Activated CD4-positive, alpha-beta T cell treated with anti-CD3 and anti-CD28 coated beads for 36 hours (primary cell): ENCODE measurements around the gene UPK3B. TPM values are rescaled to one million over a fixed set of nuclear protein-coding genes. Genes with fewer than 3 reads are reported as not detected.
"Not testable (repeated sequence)": the region's sequence is repeated elsewhere in the genome, so short reads cannot be mapped to it uniquely, and the experiment has no call there.

Experiments
- ATAC-seq: fragments of 200-7000 bp; cut with Tn5 transposase; one replicate; pipeline ENCODE4 v1.10.0; 2021; ENCODE audit warnings: mild to moderate bottlenecking, moderate library complexity
- CTCF ChIA-PET: fragments of 350-600 bp; sonication (Branson Sonifier 250); formaldehyde crosslinking; loops from one replicate; lab custom pipeline; 2021; ENCODE audit warnings: antibody characterized with exemption; lab: Charles Lee
- POLR2A ChIA-PET: fragments of 350-600 bp; sonication (Branson Sonifier 250); formaldehyde crosslinking; loops from one replicate; lab custom pipeline; 2021; ENCODE audit warnings: antibody characterized with exemption, inconsistent platforms; lab: Charles Lee
- DNase-seq: peaks from one replicate; pipeline ENCODE4 v3.0.0-alpha.2; 2020
- H3K27ac Mint-ChIP-seq: one replicate; pipeline ENCODE4 v1.8.0; 2021; ENCODE audit warnings: mixed read lengths
- H3K27me3 Mint-ChIP-seq: one replicate; pipeline ENCODE4 v1.8.0; 2021; ENCODE audit warnings: mixed read lengths
- H3K36me3 Mint-ChIP-seq: one replicate; pipeline ENCODE4 v1.8.0; 2021; ENCODE audit warnings: low read depth, mixed read lengths
- H3K4me1 Mint-ChIP-seq: one replicate; pipeline ENCODE4 v1.8.0; 2021; ENCODE audit warnings: mixed read lengths
- H3K4me3 Mint-ChIP-seq: one replicate; pipeline ENCODE4 v1.8.0; 2021; ENCODE audit warnings: mild to moderate bottlenecking, moderate library complexity, mixed read lengths
- H3K9me3 Mint-ChIP-seq: one replicate; pipeline ENCODE4 v1.8.0; 2021; ENCODE audit warnings: low read depth, mixed read lengths
- intact Hi-C, 2 experiments: fragments of 100-400 bp; cut with DNase I in 1 of 2; cut with micrococcal nuclease in 1 of 2; formaldehyde crosslinking; loops; one replicate each; pipeline versions ENCODE4 v1.14.2 to v1.15.1; 2022 to 2024; cut with DNase I, micrococcal nuclease
- total RNA-seq, 2 experiments: library from RNA; stranded (reverse); gene quantifications; one replicate each; pipeline ENCODE4 v1.2.3, GENCODE V29; 2021

UPK3B gene
- total RNA-seq, 2 experiments from 2014 or later, result 0.46 to 1.1 TPM

GRCh38 chr7:76497918-76498582, 12.3 kb upstream of the UPK3B start:
- H3K4me1 Mint-ChIP-seq, H3K4me3 Mint-ChIP-seq, DNase-seq, CTCF ChIA-PET, intact Hi-C loops, H3K36me3 Mint-ChIP-seq, H3K27me3 Mint-ChIP-seq, H3K9me3 Mint-ChIP-seq, POLR2A ChIA-PET, ATAC-seq, H3K27ac Mint-ChIP-seq: not testable (repeated sequence)

- H3K27me3 Mint-ChIP-seq, H3K4me3 Mint-ChIP-seq, H3K4me1 Mint-ChIP-seq, H3K36me3 Mint-ChIP-seq, H3K9me3 Mint-ChIP-seq, H3K27ac Mint-ChIP-seq, DNase-seq, intact Hi-C loops, ATAC-seq, CTCF ChIA-PET: not testable (repeated sequence)
- POLR2A ChIA-PET, result interaction anchor here (0.6 kb wide), 1 partner anchor 498 kb away, joined by 3 read pairs; no protein-coding TSS in a partner anchor
These were observed 11.7 kb upstream of the UPK3B start for GRCh38 chr7:76498583-76499200.

GRCh38 chr7:76499201-76499923, 11.0 kb upstream of the UPK3B start:
- H3K27me3 Mint-ChIP-seq, H3K4me3 Mint-ChIP-seq, H3K4me1 Mint-ChIP-seq, DNase-seq, CTCF ChIA-PET, H3K36me3 Mint-ChIP-seq, H3K9me3 Mint-ChIP-seq, intact Hi-C loops, H3K27ac Mint-ChIP-seq: not testable (repeated sequence)
- POLR2A ChIA-PET, result interaction anchor here (0.6 kb wide), 1 partner anchor 498 kb away, joined by 3 read pairs; no protein-coding TSS in a partner anchor
- peak; percentile 8 for ATAC-seq

DNA sequence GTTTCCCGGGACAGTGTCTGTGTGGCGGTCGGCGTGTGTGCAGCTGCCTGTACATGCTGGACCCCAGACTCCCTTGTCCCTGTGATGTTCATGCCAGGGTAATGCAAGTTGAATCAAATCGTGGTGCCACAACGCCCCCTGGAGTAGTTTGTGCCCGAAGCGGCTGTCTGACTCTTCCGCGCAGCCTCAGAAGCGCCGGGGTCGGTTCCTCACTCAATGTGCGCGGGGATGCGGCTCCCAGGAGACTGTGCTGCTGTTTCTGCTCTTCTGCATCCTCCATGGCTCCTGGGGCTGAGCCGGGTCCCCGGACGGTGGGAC, 10.5 kb upstream of the UPK3B start:
- H3K4me1 Mint-ChIP-seq, POLR2A ChIA-PET, H3K9me3 Mint-ChIP-seq, H3K27me3 Mint-ChIP-seq, intact Hi-C loops, H3K27ac Mint-ChIP-seq, H3K36me3 Mint-ChIP-seq, CTCF ChIA-PET, DNase-seq, H3K4me3 Mint-ChIP-seq: not testable (repeated sequence)
- ATAC-seq, result peak; percentile 86

DNA sequence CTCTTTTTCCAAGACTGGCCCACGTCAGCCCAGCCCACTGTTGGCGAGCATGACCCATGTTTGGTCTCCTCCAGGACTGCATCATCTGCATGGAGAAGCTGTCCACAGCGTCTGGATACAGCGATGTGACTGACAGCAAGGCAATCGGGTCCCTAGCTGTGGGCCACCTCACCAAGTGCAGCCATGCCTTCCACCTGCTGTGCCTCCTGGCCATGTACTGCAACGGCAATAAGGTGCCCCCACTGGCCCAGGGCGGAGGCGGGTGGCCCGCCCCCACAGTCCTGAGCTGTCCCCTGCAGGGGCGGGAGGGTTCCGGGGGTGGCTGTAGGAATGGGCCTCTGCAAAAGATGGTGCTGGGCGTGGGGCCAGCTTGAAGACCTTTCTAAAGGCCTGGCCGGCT, 8.1 kb upstream of the UPK3B start:
- H3K27me3 Mint-ChIP-seq, ATAC-seq, DNase-seq, POLR2A ChIA-PET, H3K4me1 Mint-ChIP-seq, intact Hi-C loops, H3K27ac Mint-ChIP-seq, H3K9me3 Mint-ChIP-seq, H3K4me3 Mint-ChIP-seq, H3K36me3 Mint-ChIP-seq: not testable (repeated sequence)
- CTCF ChIA-PET, result interaction anchor here (0.6 kb wide), 1 partner anchor 244 kb away, joined by 3 read pairs; no protein-coding TSS in a partner anchor

GRCh38 chr7:76502836-76503235, 7.5 kb upstream of the UPK3B start:
- H3K4me1 Mint-ChIP-seq, intact Hi-C loops, ATAC-seq: not testable (repeated sequence)

DNA sequence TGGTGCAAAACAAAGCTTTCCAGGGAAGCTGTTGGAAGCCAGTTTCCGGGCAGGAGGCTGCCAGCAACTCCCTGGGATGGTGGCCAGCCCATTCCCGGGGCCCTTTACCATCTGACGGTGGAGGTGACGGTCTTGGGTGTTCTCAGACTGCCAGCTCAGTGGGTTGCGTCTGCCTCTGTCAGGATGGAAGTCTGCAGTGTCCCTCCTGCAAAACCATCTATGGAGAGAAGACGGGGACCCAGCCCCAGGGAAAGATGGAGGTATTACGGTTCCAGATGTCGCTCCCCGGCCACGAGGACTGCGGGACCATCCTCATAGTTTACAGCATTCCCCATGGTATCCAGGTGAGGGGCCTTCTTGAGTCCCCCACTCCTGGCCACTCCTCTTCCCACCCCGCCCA, 7.1 kb upstream of the UPK3B start:
- H3K4me1 Mint-ChIP-seq, H3K9me3 Mint-ChIP-seq, ATAC-seq, POLR2A ChIA-PET, DNase-seq, H3K27ac Mint-ChIP-seq, H3K36me3 Mint-ChIP-seq, H3K27me3 Mint-ChIP-seq, CTCF ChIA-PET, intact Hi-C loops, H3K4me3 Mint-ChIP-seq: not testable (repeated sequence)

More at GRCh38 chr7:76502836-76503235, 7.5 kb upstream of the UPK3B start:
- POLR2A ChIA-PET, H3K9me3 Mint-ChIP-seq, H3K27ac Mint-ChIP-seq, H3K4me3 Mint-ChIP-seq, H3K27me3 Mint-ChIP-seq, CTCF ChIA-PET, DNase-seq, H3K36me3 Mint-ChIP-seq: not testable (repeated sequence)

DNA sequence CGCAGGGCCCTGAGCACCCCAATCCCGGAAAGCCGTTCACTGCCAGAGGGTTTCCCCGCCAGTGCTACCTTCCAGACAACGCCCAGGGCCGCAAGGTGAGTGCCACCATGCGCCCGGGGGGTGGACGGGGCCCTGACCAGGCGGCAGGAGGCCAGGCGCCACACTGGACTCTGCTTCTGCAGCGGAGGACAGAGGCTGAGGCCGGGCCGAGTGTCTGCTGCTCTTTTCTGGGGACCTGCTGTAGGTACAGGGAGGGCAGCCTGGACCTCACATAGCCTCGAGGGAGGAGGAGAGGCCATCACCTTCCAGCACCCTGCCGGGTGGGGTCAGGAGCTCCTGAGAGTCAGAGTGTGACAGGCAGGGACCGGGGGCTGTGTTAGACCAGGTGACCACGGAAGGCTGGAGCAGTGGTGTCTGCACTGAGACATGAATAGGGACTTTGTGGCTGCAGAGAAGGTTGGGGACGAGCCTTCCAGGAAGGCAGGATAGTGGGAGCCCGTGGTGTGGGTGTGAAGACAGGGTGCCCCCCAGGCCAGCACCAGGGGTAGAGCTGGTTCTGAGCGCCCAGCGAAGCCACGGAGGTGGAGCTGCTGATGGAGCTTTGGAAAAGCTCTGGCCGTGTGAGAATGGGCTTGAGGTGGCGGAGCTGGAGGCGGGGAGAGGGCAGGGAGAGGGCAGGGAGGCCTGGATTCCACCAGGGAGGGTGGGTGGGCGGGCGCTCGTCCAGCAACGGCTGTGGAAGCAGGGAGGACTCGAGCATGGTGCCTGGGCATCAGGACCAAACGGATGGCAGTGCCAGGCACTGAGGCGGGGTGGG, 5.8 kb upstream of the UPK3B start:
- ATAC-seq, H3K4me3 Mint-ChIP-seq, intact Hi-C loops, H3K27me3 Mint-ChIP-seq, H3K27ac Mint-ChIP-seq, H3K36me3 Mint-ChIP-seq, DNase-seq, POLR2A ChIA-PET, H3K9me3 Mint-ChIP-seq, H3K4me1 Mint-ChIP-seq, CTCF ChIA-PET: not testable (repeated sequence)

DNA sequence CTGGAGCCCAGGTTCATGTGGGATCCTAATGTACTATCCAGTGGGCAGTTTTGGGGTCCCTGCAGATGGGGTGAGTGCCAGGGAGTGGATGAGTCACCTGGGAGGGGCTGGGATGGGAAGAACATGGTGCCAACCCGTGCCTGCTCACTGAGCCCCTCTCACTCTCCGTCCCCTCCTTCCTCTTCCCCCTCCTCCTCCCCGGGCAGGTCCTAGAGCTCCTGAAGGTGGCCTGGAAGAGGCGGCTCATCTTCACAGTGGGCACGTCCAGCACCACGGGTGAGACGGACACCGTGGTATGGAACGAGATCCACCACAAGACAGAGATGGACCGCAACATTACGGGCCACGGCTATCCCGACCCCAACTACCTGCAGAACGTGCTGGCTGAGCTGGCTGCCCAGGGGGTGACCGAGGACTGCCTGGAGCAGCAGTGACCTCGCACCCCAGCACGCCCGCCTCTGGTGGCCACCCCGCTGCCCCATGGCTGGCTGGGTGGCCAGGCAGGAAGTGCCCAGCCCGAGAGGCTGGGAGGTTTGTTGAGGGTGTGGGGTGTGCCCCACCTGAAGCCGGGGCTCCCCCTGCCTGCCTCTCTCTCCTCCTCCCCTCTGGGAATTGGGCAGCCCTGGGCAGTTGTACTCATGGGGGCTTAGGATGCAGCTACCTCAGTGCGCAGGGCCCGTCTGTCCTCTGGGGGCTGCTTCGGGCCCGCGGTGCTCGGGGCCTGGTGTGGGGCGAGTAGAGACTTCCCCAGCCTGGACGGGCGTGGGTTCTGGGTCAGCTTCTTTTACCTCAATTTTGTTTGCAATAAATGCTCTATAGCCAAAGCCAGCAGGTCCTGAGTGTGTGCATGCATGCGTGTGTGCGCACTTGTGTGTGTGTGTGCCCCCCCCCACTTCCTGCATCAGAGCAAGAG, 4.9 kb upstream of the UPK3B start:
- Mint-ChIP-seq H3K36me3 (no peaks in the 10 kb centered on the region), H3K27ac (no peak overlapping the region), H3K4me3 (no peak overlapping the region), H3K27me3 (no peaks in the 10 kb centered on the region), H3K4me1 (no peaks in the 10 kb centered on the region), H3K9me3 (no peaks in the 10 kb centered on the region)
- ChIA-PET POLR2A (no interaction called here), CTCF (no interaction called here)
- intact Hi-C loops, result no loop called here
- DNase-seq (no peak), ATAC-seq (no peak)

DNA sequence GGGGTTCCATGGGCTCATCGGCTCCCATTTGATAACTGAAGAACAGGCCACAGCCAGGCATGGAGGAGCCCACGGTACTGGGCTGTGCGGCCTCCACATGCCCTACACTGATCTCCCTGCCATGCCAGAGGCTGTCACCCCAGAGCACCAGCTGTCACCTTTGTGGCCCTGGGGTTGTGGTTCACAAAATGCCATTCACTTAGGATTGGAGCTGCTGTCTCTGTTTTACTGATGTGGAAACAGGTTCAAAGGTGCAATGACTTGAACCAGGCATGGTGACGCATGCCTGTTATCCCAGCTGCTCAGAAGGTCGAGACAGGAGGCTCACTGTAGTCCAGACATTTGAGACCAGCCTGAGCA, 4.3 kb upstream of the UPK3B start:
- H3K4me1 Mint-ChIP-seq, result no peaks in the 10 kb centered on the region
- ATAC-seq, result no peak
- POLR2A ChIA-PET, result no interaction called here
- no peak for DNase-seq
- intact Hi-C loops, result no loop called here
- no peak overlapping the region for H3K4me3 Mint-ChIP-seq
- H3K27me3 Mint-ChIP-seq, result no peaks in the 10 kb centered on the region
- no peak overlapping the region for H3K27ac Mint-ChIP-seq
- H3K36me3 Mint-ChIP-seq, result no peaks in the 10 kb centered on the region
- CTCF ChIA-PET, result no interaction called here
- no peaks in the 10 kb centered on the region for H3K9me3 Mint-ChIP-seq

DNA sequence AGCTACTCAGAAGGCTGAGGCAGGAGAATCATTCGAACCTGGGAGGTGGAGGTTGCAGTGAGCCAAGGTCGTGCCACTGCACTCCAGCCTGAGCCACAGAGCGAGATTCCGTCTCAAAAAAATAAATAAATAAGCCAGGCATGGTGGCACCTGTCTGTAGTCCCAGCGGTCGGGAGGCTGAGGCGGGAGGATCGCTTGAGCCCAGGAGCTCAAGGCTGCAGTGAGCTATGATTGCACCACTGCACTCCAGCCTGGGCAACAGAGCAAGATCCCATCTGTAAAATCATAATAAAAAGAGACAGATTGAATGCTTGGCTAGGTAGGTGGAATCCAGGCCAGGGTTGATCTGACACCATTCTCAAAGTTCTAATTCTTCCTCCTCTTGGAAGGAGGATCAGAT, 3.7 kb upstream of the UPK3B start:
- H3K36me3 Mint-ChIP-seq, ATAC-seq, DNase-seq, H3K4me1 Mint-ChIP-seq, H3K4me3 Mint-ChIP-seq, H3K27ac Mint-ChIP-seq, intact Hi-C loops, H3K9me3 Mint-ChIP-seq, H3K27me3 Mint-ChIP-seq, POLR2A ChIA-PET, CTCF ChIA-PET: not testable (repeated sequence)
